ENCODE data around the gene RPN2.

DNA sequence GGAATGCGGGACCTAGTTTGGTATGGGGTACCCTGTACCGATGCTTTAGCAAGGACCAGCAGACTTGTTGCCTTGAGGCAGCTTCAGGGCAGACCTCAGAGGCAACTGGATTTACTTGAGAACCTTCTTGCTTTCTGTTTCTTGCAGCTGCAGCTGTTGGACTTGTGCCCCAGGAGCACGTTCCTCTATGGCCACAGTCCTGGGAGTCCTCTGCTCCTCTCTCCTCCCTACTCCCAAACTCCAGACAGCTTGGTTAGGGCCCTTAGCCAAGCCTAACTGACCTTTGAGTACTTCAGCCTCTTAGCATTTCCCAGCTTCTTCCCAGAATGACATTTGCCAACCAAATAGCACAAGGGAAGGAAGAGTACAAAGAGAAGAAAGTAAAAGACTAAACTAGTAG, 47.8 kb downstream of the RPN2 start:
- TF ChIP-seq POLR2A (IDR thresholded peaks at IDR 0.05), result no peak
- TF ChIP-seq, protein P1, sequence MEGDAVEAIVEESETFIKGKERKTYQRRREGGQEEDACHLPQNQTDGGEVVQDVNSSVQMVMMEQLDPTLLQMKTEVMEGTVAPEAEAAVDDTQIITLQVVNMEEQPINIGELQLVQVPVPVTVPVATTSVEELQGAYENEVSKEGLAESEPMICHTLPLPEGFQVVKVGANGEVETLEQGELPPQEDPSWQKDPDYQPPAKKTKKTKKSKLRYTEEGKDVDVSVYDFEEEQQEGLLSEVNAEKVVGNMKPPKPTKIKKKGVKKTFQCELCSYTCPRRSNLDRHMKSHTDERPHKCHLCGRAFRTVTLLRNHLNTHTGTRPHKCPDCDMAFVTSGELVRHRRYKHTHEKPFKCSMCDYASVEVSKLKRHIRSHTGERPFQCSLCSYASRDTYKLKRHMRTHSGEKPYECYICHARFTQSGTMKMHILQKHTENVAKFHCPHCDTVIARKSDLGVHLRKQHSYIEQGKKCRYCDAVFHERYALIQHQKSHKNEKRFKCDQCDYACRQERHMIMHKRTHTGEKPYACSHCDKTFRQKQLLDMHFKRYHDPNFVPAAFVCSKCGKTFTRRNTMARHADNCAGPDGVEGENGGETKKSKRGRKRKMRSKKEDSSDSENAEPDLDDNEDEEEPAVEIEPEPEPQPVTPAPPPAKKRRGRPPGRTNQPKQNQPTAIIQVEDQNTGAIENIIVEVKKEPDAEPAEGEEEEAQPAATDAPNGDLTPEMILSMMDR (IDR thresholded peaks at IDR 0.05), result no peak

All from Peyer's patch (tissue), 4 donors.